NCI-H146 treated with DMSO at 0.1 percent for 48 hours (cell line): ENCODE results near the gene MRPS5.
A peak's percentile ranks its signal among the peaks of the same experiment; 100 is the strongest.
"Not testable (repeated sequence)": the region's sequence is repeated elsewhere in the genome, so short reads cannot be mapped to it uniquely, and the experiment has no call there.

Experiments used
- DNase-seq: peaks from one replicate; lab custom pipeline; 2025; ENCODE audit not compliant: unreplicated experiment; lab: John Stamatoyannopoulos, UW

Gene MRPS5

DNA sequence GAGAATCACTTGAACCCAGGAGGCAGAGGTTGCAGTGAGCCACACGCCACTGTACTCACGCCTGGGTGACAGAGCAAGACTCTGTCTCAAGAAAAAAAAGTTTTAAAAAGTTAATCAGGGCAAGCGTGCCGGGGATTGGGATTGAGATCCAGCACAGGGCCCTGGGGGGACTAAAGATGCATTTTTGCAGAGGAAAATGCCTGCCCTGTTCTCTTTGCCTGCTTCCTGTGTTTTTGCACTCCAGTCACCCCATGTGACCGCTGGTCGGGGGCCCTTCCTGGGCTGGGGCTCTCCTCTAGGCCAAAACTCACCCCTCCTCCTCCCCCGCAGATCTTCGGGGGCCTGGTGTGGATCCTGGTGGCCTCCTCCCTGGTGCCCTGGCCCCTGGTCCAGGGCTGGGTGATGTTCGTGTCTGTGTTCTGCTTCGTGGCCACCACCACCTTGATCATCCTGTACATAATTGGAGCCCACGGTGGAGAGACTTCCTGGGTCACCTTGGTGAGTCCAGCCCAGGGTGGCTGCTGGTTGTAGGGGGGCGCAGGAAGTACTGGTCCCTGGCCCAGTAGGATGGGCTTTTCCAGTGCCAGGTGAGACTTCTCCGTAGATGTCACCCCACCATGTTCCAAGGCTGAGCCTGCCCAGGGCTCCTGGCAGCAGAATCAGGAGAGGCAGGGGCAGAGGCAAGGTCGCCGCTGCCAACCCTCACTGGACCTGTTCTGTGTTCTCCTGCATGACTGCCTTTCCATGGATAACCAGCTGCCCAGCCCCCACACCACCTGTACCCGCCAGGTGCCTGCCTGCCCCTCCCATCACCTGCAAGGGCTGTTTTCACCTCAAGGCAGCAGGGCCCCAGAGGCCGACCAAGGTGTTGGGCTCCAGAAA is 73.7 kb downstream of the MRPS5 start:
- DNase-seq: no peak

GRCh38 chr2:95046371-95047112 is 75.1 kb downstream of the MRPS5 start:
- DNase-seq: no peak

DNA sequence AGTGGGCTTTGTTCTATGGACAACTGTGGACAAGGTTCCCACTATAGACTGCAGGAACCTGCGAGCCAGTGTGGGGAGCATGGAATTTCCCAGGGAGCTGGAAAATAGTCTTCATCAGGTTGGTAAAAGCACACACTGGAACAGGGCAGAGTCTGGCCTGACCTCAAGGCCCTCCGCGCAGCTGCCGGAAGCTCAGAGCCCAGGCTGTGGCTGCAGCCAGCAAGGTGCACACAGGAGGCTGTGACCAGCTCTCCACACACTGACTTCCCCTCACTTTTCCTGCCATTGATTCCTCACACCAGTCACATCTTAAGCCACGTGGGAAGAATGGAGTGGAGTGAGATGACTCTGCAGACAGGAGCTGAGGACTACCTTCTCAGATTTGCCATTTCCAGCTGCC is 77.0 kb downstream of the MRPS5 start:
- DNase-seq: no peak

- no peak for DNase-seq
Observed at GRCh38 chr2:95043300-95044093, 78.1 kb downstream of the MRPS5 start.

DNA sequence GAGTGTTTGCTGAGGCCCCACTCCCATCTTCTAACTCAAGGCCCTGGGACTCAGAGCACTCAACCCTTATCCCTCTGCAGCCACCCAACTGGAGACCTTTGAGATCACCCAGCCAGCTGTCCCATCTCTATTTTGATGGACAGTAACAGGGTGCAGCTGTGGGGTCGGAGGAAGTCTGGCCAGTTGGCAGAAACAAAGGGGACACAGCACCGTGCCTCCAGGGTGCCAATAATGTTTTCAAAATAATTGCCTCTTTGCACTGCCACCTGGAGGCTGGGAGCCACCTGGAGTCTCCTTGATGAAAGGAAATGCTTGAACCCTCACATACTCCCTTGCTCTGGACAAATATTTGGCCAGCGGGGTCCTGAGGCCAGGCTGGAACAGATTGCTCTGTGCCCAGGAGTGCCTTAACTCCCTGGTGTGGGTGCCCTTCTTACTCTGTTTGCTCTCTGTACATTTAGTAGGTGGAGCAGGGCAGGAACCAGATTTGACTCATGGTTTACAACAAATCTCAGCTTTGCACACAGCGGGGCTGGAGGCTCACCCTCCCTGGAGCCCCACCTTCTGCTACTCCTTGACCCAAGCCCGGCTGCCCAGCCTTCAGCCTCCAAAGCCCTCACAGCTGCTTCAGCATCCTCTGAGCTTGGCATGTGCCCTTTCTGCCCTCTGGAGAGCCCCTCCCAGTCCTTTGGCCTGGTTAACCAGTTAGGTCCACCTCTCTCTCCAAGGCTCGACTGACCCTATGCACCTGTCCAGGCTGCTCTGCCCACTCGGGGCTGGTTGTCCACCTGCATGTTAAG is 78.9 kb downstream of the MRPS5 start:
- peak; percentile 92 for DNase-seq

DNA sequence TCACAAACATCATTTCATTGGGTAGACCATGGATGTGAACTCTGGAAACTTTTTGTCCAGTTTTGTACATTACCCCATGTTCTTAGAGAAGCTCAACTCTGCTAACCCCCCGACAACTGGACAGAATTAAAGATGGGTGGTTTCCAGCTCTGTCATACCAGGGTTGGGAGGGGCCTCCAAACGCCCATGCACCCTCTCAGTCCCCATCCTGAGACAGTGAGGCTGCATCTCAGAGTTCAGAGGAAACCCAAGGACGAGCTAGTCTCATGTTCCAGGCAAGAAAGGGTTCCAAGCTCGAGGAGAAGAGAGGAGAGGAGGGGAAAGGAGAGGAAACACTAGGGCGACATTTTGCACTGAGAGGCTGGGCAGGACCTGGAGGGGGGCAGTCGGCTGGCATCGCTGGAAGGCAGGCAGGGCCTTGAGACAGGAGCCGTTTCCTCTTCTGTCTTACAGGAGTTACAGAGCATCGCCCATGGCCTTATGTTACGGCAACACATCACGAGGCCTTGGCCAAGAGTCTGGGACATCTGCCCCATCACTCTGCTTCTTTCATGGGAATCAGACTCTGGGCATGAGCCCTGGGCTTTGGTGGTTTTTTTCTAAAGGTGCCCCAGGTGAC is 79.7 kb downstream of the MRPS5 start:
- DNase-seq: no peak

DNA sequence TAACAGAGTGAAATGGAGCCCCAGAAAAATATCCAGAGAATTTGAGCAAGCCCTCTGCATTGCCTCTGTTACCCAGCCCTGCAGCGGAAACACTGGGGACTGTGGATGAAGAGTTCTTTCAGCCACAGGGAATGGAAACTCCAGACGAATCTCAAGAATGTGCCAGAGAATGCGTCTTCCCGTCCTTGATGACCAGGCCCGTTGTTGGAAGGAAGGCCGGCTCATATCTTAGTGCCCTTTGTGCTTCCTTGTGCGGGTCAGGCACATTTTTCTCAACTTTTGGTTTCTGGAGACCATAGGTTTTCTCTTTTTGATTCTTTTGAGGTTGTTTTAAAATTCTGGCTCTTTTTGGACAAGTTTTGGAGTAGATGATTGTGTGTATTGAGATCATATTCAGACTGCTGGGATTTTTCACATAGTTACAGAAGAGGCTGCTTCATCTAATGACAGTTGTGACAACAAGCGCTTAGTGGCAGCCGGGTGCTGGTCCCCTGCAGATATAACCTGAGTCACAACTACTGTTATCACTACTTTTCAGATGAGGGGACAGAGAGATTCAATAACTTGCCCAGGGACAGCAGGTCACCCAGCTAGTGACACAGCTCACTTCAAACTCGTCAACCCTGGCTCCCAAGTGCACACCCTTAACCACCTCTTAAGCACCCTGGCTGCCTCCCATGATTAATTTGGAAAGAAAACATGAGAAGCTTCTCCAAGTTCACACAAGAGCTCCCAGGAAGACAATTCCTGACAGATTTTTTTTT is 80.4 kb downstream of the MRPS5 start:
- DNase-seq: no peak

DNA sequence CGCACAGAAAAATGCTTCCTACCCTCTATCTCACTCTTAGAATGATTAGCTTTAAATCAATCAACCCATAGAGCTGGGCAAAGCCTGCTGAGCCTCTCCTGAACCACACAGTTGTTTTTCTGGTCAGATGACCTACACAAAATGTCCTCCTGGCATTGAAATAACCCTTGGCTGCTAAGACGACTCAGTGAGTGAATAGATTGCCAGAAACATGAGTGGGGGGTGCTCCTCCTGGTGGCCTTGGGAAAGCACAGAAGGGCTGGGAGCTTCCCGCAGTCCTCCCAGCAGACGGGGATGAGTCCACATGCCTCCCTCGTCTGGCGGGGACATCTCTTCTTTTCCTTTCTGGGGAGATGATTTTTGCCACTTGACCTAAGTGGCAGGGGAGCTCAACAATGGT is 81.2 kb downstream of the MRPS5 start:
- DNase-seq: no peak

GRCh38 chr2:95039978-95040377 is 81.6 kb downstream of the MRPS5 start:
- DNase-seq: no peak

DNA sequence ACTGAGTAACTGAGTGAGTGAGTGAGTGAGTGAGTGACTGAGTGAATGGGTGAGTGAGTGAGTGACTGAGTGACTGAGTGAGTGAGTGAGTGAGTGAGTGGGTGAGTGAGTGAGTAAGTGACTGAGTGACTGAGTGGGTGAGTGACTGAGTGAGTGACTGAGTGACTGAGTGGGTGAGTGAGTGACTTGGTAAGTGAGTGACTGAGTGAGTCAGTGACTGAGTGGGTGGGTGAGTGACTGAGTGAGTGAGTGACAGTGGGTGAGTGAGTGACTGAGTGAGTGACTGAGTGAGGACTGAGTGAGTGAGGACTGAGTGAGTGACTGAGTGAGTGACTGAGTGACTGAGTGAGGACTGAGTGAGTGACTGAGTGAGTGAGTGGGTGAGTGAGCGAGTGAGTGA is 82.2 kb downstream of the MRPS5 start:
- DNase-seq: no peak

GRCh38 chr2:95038635-95039298 is 82.8 kb downstream of the MRPS5 start:
- no peak for DNase-seq

DNA sequence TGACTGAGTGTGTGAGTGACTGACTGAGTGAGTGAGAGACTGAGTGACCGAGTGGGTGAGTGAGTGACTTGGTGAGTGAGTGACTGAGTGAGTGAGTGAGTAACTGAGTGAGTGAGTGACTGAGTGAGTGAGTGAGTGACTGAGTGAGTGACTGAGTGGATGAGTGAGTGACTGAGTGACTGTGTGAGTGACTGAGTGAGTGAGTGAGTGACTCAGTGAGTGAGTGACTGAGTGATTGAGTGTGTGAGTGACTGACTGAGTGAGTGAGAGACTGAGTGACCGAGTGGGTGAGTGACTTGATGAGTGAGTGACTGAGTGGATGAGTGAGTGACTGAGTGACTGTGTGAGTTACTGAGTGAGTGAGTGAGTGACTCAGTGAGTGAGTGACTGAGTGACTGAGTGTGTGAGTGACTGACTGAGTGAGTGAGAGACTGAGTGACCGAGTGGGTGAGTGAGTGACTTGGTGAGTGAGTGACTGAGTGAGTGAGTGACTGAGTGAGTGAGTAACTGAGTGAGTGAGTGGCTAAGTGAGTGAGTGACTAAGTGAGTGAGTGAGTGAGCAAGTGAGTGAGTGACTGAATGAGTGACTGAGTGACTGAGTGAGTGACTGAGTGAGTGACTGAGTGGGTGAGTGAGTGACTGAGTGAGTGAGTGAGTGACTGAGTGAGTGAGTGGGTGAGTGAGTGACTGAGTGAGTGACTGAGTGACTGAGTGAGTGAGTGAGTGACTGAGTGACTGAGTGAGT is 83.6 kb downstream of the MRPS5 start:
- DNase-seq: not testable (repeated sequence)

DNA sequence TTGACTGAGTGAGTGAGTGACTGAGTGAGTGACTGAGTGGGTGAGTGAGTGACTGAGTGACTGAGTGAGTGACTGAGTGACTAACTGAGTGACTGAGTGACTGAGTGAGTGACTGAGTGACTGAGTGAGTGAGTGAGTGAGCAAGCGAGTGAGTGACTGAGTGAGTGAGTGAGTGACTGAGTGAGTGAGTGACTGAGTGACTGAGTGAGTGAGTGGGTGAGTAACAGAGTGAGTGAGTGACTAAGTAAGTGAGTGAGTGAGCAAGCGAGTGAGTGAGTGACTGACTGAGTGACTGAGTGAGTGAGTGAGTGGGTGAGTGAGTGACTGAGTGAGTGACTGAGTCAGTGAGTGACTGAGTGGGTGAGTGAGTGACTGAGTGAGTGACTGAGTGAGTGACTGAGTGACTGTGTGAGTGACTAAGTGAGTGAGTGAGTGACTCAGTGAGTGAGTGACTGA is 84.2 kb downstream of the MRPS5 start:
- no peak for DNase-seq

GRCh38 chr2:95036596-95037383 is 84.8 kb downstream of the MRPS5 start:
- no peak for DNase-seq
